Measurements from ENCODE around the gene TDRD12.

TDRD12 gene

DNA sequence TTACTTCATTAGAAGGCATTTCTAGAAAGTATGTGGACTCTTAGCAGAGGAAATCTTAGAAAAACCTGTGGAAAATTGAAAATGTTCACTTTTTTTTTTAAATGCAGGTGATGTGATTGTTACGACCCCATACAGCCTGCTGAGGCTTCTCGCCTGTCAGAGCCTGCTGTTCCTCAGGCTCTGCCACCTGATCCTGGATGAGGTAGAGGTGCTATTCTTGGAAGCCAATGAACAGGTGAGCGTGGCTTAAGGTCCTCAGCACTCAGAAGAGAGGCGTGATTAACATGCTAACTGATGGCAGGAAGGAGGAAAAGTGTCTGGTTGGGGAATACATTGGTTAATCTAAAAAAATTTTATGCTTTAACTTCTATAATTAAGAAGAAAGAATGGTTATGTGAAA is 78.6 kb downstream of the TDRD12 start:
- Mint-ChIP-seq H3K27ac (no peak overlapping the region), H3K4me1 (peaks cover 29% of the 10 kb centered on the region), H3K27me3 (no peaks in the 10 kb centered on the region), H3K4me3 (no peak overlapping the region), H3K36me3 (ENCODE audit: low read depth) (no peaks in the 10 kb centered on the region), H3K9me3 (no peaks in the 10 kb centered on the region)
- ATAC-seq (no peak), DNase-seq (no peak)

DNA sequence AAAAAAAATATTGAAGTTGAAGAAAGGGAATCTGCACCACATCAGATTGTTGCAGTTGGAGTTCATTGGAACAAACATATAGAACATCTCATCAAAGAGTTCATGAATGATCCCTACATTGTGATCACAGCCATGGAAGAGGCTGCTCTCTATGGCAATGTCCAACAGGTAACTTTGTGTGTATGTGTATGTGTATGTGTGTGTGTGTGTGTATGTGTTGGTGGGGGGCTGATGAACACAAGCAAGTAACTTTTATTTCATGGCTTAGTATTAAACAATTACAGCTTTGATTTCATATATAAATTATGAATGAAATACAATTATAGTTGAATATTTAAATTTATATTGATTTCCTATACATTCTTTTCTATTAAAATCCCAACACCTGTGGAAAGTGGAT is 80.6 kb downstream of the TDRD12 start:
- no peak overlapping the region for H3K4me3 Mint-ChIP-seq
- no peaks in the 10 kb centered on the region for H3K36me3 Mint-ChIP-seq (ENCODE audit: low read depth)
- no peaks in the 10 kb centered on the region for H3K27me3 Mint-ChIP-seq
- H3K9me3 Mint-ChIP-seq = no peaks in the 10 kb centered on the region
- DNase-seq (no peak), ATAC-seq (no peak)
- H3K4me1 Mint-ChIP-seq = peaks cover 14% of the 10 kb centered on the region
- H3K27ac Mint-ChIP-seq = no peak overlapping the region

DNA sequence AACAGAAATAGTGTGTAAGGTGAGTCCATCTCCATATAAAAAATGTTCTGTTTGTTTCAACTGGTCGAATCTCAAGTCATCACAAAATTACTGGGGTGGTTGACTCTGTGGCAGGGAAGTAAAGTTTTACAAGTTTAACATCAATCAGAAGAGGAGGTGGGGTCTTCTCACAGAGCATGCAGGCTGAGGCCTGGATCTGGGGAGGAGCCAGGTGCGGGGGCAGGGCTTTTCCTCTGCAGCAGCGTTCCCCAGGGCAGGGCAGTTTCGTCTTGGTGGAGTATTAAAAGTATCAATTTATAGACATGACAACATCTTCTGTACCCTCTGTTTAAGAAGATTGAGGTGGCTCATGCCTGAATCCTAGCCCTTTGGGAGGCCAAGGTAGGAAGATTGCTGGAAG is 81.2 kb downstream of the TDRD12 start:
- no peaks in the 10 kb centered on the region for H3K27me3 Mint-ChIP-seq
- no peak for ATAC-seq
- DNase-seq = no peak
- H3K36me3 Mint-ChIP-seq (ENCODE audit: low read depth) = no peaks in the 10 kb centered on the region
- H3K27ac Mint-ChIP-seq = no peak overlapping the region
- no peaks in the 10 kb centered on the region for H3K9me3 Mint-ChIP-seq
- H3K4me3 Mint-ChIP-seq = no peak overlapping the region
- peaks cover 8% of the 10 kb centered on the region for H3K4me1 Mint-ChIP-seq

DNA sequence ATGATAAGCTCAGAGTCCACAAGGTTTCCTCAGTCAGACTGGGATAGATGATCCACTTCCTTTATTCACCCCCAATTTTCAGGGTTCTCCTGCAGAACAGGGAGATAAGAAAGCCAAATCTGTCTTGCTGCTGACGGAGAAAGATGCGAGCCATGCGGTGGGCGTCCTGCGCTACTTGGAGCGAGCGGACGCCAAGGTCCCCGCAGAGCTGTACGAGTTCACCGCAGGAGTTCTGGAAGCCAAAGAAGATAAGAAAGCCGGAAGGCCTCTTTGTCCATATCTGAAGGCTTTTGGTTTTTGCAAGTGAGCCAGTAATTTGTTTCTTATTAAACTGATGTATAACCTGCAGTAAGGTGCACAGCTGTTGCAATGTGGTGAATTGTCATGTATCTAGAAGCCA is 83.3 kb downstream of the TDRD12 start:
- Mint-ChIP-seq H3K9me3 (no peaks in the 10 kb centered on the region), H3K27ac (no peak overlapping the region), H3K27me3 (no peaks in the 10 kb centered on the region), H3K4me1 (peaks cover 6% of the 10 kb centered on the region), H3K36me3 (ENCODE audit: low read depth) (no peaks in the 10 kb centered on the region), H3K4me3 (no peak overlapping the region)
- no peak for ATAC-seq
- no peak for DNase-seq

DNA sequence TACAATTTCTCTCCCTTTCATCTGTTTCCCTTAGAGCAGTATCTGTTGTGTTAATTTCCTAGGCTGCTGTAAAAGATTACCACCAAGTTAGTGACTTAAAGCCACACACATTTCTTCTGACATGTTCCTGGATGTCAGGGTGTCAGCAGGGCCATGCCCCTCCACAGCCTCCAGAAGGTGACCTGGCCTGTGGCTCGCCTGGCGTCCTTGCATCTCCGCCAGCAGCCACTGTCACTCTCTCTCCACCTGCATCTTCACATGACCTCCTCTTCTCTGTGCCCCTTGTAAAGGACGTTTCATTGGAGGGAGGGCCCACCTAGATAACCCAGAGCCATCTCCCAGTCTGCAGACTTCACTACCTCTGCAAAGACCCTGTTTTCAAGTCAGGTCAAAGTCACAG is 88.7 kb downstream of the TDRD12 start:
- DNase-seq (no peak), ATAC-seq (no peak)
- no peaks in the 10 kb centered on the region for H3K27me3 Mint-ChIP-seq
- no peaks in the 10 kb centered on the region for H3K36me3 Mint-ChIP-seq (ENCODE audit: low read depth)
- no peaks in the 10 kb centered on the region for H3K9me3 Mint-ChIP-seq
- H3K27ac Mint-ChIP-seq = no peak overlapping the region
- H3K4me3 Mint-ChIP-seq = no peak overlapping the region
- H3K4me1 Mint-ChIP-seq = peaks cover 7% of the 10 kb centered on the region

DNA sequence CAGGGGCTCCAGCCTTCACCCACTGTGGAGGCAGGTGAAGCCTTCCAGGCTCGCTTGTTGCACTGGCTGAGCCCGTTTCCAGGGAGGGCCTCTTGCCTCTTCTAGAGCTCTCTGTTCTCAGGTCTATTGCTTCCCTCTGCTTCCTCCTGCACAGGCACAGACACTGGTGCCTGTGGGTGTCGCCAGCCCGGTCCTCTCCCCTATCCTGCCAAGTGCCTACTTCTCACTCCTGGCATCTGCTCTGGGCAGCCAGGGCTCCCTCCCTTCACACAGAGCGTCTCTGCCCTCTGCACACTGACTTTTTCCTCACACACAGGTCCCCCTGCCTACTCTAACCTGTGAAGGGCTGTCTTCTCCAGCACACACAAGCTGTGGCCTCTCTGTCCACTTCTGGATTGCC is 89.7 kb downstream of the TDRD12 start:
- Mint-ChIP-seq H3K27ac (no peak overlapping the region), H3K27me3 (no peaks in the 10 kb centered on the region), H3K36me3 (ENCODE audit: low read depth) (no peaks in the 10 kb centered on the region), H3K4me1 (peaks cover 8% of the 10 kb centered on the region), H3K4me3 (no peak overlapping the region), H3K9me3 (no peaks in the 10 kb centered on the region)
- DNase-seq (no peak), ATAC-seq (peak; percentile 33)

DNA sequence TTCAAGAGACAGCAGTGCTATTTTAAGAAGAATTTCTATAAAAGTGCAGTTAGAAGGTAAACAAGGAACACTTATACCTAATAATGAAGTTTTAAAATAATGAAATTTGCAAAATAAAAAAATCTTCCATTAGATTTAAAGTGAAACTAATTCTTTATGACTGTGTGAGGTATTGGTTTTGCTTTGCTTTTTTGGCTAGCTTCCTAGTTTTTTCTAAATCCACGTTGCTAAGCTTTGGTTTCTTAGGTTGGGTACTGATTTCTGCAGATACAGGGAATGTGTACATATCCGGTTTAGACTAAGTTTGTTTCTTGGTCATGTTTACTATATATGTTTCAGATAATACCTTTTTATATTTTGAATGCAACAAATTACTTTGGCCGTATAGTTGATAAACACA is 90.2 kb downstream of the TDRD12 start:
- no peak for DNase-seq
- H3K4me3 Mint-ChIP-seq = no peak overlapping the region
- H3K36me3 Mint-ChIP-seq (ENCODE audit: low read depth) = no peaks in the 10 kb centered on the region
- H3K9me3 Mint-ChIP-seq = no peaks in the 10 kb centered on the region
- ATAC-seq = no peak
- no peak overlapping the region for H3K27ac Mint-ChIP-seq
- H3K4me1 Mint-ChIP-seq = peaks cover 10% of the 10 kb centered on the region
- H3K27me3 Mint-ChIP-seq = no peaks in the 10 kb centered on the region

DNA sequence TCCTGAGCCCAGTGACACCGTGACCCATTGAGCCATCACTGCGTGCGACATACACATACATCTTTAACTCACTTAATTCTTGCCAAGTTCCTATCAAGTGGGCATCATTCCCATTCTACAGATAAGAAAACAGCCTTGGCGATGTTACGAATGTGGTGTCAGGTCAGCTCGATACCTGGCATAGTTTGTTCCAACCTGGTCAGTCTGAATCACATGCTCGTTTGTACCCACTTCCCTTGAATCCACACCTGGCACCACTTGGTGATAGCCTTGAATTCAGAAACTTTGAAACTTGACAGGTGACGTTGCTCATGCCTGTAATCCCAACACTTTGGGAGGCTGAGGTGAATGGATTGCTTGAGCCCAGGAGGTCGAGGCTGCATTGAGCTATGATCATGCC is 90.9 kb downstream of the TDRD12 start:
- DNase-seq (no peak), ATAC-seq (no peak)
- Mint-ChIP-seq H3K36me3 (ENCODE audit: low read depth) (no peaks in the 10 kb centered on the region), H3K27ac (no peak overlapping the region), H3K4me3 (no peak overlapping the region), H3K9me3 (no peaks in the 10 kb centered on the region), H3K27me3 (no peaks in the 10 kb centered on the region), H3K4me1 (peaks cover 10% of the 10 kb centered on the region)

DNA sequence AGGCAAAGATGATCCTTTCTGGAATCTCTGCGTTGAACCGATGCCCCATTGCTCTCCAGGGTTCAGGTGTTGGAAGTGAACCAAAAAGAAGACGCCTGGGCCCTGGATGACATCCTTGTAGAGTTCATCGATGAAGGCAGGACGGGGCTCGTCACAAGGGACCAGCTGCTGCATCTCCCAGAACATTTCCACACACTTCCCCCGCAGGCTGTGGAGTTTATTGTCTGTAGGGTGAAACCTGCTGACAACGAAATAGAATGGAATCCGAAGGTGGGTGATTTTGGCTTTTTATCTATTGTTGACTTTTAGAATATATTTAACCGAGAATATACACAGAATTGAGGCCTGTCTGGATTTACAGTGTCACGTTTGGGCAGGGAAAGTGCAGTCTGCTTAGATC is 91.6 kb downstream of the TDRD12 start:
- Mint-ChIP-seq H3K4me1 (peaks cover 10% of the 10 kb centered on the region), H3K27me3 (no peaks in the 10 kb centered on the region), H3K27ac (no peak overlapping the region), H3K36me3 (ENCODE audit: low read depth) (no peaks in the 10 kb centered on the region), H3K4me3 (no peak overlapping the region), H3K9me3 (no peaks in the 10 kb centered on the region)
- DNase-seq (no peak), ATAC-seq (no peak)

DNA sequence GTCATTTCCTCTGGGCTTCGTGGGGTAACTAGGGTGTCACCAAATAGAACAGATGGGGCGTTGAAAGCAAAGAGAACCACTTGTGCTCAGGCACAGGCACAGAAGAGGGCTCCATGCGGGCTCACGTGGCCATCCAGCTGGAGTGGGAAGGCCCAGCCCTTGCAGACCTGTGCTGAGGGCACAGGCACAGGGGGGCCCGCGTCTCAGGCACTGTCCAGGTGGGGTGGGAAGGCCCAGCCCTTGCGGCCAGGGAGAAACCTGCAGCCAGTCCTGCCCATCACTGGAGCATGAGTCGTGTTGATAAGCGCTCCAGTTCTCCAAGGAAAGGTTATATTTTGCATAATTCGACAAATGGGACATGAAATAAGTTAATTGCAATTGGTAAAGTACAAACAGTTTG is 92.5 kb downstream of the TDRD12 start:
- DNase-seq = no peak
- ATAC-seq = no peak
- Mint-ChIP-seq H3K27me3 (no peaks in the 10 kb centered on the region), H3K4me3 (no peak overlapping the region), H3K36me3 (ENCODE audit: low read depth) (no peaks in the 10 kb centered on the region), H3K27ac (no peak overlapping the region), H3K9me3 (no peaks in the 10 kb centered on the region), H3K4me1 (peaks cover 12% of the 10 kb centered on the region)

DNA sequence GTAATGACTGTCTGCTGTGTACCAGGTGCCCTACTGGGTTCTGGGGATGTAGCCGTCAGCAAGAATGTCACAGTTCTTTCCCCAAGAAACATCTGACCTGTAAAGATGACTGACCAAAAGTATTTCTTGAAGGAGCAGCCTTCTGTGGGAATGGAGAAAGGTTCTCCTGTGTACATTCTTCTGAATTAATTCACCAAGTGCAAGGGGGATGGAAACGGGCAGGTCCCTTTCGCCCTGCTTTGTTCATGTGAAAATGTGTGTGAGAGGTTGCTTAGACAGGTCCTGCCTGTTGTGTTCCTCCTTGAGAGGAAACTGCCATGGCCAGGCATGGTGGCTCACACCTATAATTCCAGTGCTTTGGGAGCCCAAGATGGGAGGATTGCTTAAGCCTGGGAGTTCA is 93.0 kb downstream of the TDRD12 start:
- no peak for ATAC-seq
- Mint-ChIP-seq H3K9me3 (no peaks in the 10 kb centered on the region), H3K27me3 (no peaks in the 10 kb centered on the region), H3K4me3 (no peak overlapping the region), H3K4me1 (peaks cover 12% of the 10 kb centered on the region), H3K36me3 (ENCODE audit: low read depth) (no peaks in the 10 kb centered on the region), H3K27ac (no peak overlapping the region)
- DNase-seq = no peak

DNA sequence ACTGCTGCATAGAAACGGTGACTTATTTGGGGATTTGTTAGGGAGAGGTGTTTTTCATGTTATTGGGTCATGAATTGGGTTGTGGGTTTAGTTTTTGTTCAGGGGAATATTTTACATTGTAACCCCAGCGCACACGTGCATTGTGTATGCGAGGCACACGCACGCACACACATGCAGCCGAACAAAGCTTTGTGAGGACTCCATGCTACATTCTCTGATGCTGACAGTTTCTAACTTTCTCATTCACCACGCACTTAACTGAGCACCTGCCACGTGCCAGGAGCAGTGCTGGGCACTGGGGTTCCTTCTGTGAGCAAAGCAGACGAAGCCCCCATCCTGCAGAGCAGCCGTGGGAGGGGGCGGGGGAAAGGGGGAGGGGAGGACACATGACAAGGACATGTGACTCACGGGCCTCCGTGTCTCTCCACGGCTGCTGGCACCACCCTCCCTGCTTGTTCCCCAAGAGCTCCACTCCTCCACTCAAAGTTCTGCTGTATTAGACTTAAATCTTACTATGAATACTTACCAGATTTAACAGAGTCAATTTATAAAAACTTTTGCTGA is 94.4 kb downstream of the TDRD12 start:
- Mint-ChIP-seq H3K27ac (no peak overlapping the region), H3K36me3 (ENCODE audit: low read depth) (no peaks in the 10 kb centered on the region), H3K4me3 (no peak overlapping the region), H3K4me1 (peaks cover 12% of the 10 kb centered on the region), H3K9me3 (no peaks in the 10 kb centered on the region), H3K27me3 (peaks cover 4% of the 10 kb centered on the region)
- DNase-seq (no peak), ATAC-seq (no peak)

DNA sequence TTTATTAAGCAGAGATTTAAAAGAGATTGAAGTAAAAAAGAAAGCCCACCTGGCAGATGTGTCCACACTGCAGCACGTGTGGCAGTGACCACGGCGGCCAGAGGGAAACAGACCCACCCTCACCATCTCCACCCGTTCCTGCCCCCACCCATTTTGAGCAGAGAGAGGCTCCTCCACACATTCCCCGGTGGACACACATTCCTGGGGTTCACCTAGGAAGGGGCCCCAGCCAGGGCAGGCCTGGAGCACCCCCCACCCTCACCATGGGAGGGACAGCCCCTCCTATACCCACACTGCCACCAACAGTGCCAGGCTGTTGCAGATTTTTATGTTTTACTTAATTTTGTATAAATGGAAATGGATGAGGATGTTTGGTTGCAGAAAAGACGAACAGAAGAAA is 95.1 kb downstream of the TDRD12 start:
- peaks cover 11% of the 10 kb centered on the region for H3K4me1 Mint-ChIP-seq
- H3K27me3 Mint-ChIP-seq = peaks cover 4% of the 10 kb centered on the region
- H3K9me3 Mint-ChIP-seq = no peaks in the 10 kb centered on the region
- H3K27ac Mint-ChIP-seq = no peak overlapping the region
- no peaks in the 10 kb centered on the region for H3K36me3 Mint-ChIP-seq (ENCODE audit: low read depth)
- H3K4me3 Mint-ChIP-seq = no peak overlapping the region
- DNase-seq = no peak
- no peak for ATAC-seq

DNA sequence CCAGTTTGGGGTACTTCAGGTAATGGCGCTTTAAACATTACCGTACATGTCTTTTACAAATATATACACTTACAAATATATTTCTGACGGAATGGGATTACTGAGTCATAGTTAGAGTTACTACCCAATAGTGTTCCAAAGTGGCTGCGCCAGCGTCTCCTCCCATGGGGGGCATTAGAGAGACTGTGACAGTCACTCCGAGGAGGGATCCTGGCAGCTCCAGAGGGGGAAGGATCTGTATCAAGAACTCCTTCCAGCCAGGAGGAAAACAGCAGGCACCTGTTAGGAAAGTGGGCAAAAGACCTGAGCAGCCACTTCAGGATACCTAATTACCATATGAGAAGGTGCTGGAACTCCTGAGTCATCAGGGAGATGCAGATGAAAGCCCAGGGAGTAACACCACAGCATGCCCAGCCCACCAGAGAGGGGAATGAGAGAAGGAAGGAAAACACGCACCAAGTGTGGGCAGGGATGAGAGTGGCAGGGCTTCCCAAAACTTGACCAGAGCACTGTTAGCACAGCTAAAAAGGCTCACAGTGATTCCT is 97.1 kb downstream of the TDRD12 start:
- no peak for ATAC-seq
- no peaks in the 10 kb centered on the region for H3K9me3 Mint-ChIP-seq
- no peak for DNase-seq
- H3K27me3 Mint-ChIP-seq = peaks cover 4% of the 10 kb centered on the region
- H3K36me3 Mint-ChIP-seq (ENCODE audit: low read depth) = no peaks in the 10 kb centered on the region
- peaks cover 17% of the 10 kb centered on the region for H3K4me1 Mint-ChIP-seq
- no peak overlapping the region for H3K4me3 Mint-ChIP-seq
- H3K27ac Mint-ChIP-seq = no peak overlapping the region

DNA sequence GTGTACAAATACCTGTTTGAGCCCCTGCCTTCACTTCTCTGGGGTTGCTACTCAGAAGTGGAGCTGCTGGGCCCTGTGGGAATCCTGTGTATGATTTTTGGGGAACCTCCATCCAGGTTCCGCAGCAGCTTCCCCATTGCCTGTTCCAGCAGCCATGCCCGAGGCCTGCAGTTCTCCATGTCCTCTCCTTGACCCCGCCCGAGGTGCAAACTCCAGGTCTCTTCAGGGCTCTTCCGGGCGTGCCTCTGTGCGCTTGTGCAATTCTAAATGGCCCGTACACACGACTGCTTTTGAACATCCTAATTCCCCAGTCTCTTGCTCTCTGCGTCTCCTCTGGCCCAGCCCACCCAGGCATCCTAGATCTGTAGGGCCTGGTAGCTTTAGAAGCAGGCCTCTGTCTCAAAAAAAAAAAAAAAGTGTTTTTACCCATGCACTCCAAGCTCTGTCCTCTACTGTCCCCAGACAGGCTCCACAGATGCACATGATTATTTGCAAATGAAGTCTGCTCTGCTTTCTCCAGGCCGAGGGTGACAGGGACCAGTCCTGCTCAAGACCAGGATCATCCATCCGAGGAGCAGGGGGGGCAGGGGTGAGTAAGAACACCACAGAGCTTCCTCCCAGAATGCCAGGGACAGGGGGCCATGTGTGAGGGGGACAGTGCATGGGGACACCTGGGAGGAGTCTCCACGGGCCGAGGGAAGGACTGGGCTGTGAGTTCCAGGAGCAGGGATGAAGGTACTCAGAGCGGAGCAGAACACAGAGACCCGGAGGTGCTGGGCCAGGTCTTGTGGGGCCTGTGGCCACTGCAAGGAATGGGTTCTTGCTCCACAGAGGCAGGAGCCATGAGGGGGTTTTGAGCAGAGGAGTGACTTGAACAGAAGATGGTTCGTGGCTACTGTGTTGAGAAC is 98.3 kb downstream of the TDRD12 start:
- H3K4me1 Mint-ChIP-seq = peaks cover 17% of the 10 kb centered on the region
- H3K27ac Mint-ChIP-seq = no peak overlapping the region
- no peak for ATAC-seq
- DNase-seq = no peak
- no peaks in the 10 kb centered on the region for H3K9me3 Mint-ChIP-seq
- peaks cover 4% of the 10 kb centered on the region for H3K27me3 Mint-ChIP-seq
- no peak overlapping the region for H3K4me3 Mint-ChIP-seq
- no peaks in the 10 kb centered on the region for H3K36me3 Mint-ChIP-seq (ENCODE audit: low read depth)
